Measurements from ENCODE around the gene BEND7. TPM values are rescaled to one million over a fixed set of nuclear protein-coding genes. Genes with fewer than 3 reads are reported as not detected.

The BEND7 gene
- total RNA-seq, 1 donor from 2014 or later: 15.8 TPM

- DNase-seq (ENCODE audit: low spot score): no peak
- peak overlapping the region; percentile 76 for H3K27ac Mint-ChIP-seq (ENCODE audit: unreplicated experiment)
- H3K4me3 Mint-ChIP-seq (ENCODE audit: unreplicated experiment): peak overlapping the region; percentile 76
- no peaks in the 10 kb centered on the region for H3K27me3 Mint-ChIP-seq (ENCODE audit: low read depth)
- H3K9me3 Mint-ChIP-seq (ENCODE audit: low read depth): no peaks in the 10 kb centered on the region
- peaks cover 4% of the 10 kb centered on the region for H3K36me3 Mint-ChIP-seq (ENCODE audit: low read depth)
- TF ChIP-seq CTCF (IDR thresholded peaks at IDR 0.05): no peak
- peaks cover 22% of the 10 kb centered on the region for H3K4me1 Mint-ChIP-seq (ENCODE audit: low read depth)
Observed at GRCh38 chr10:13528123-13528874, 515 bp downstream of the BEND7 start.

GRCh38 chr10:13527864-13528122, 1.0 kb downstream of the BEND7 start:
- peak overlapping the region; percentile 76 for H3K27ac Mint-ChIP-seq (ENCODE audit: unreplicated experiment)
- no peak for DNase-seq (ENCODE audit: low spot score)
- peak overlapping the region; percentile 76 for H3K4me3 Mint-ChIP-seq (ENCODE audit: unreplicated experiment)
- peaks cover 6% of the 10 kb centered on the region for H3K36me3 Mint-ChIP-seq (ENCODE audit: low read depth)
- H3K4me1 Mint-ChIP-seq (ENCODE audit: low read depth): peaks cover 22% of the 10 kb centered on the region
- no peaks in the 10 kb centered on the region for H3K27me3 Mint-ChIP-seq (ENCODE audit: low read depth)
- no peaks in the 10 kb centered on the region for H3K9me3 Mint-ChIP-seq (ENCODE audit: low read depth)
- TF ChIP-seq CTCF (IDR thresholded peaks at IDR 0.05): no peak

- Mint-ChIP-seq H3K4me3 (ENCODE audit: unreplicated experiment) (peak overlapping the region; percentile 76), H3K27me3 (ENCODE audit: low read depth) (no peaks in the 10 kb centered on the region), H3K27ac (ENCODE audit: unreplicated experiment) (peak overlapping the region; percentile 76), H3K9me3 (ENCODE audit: low read depth) (no peaks in the 10 kb centered on the region), H3K4me1 (ENCODE audit: low read depth) (peaks cover 22% of the 10 kb centered on the region), H3K36me3 (ENCODE audit: low read depth) (peaks cover 6% of the 10 kb centered on the region)
- no peak for DNase-seq (ENCODE audit: low spot score)
- no peak for TF ChIP-seq CTCF (IDR thresholded peaks at IDR 0.05)
Observed at GRCh38 chr10:13526948-13527863, 1.6 kb downstream of the BEND7 start.

- Mint-ChIP-seq H3K27ac (ENCODE audit: unreplicated experiment) (no peak overlapping the region), H3K9me3 (ENCODE audit: low read depth) (no peaks in the 10 kb centered on the region), H3K4me3 (ENCODE audit: unreplicated experiment) (no peak overlapping the region), H3K27me3 (ENCODE audit: low read depth) (no peaks in the 10 kb centered on the region), H3K36me3 (ENCODE audit: low read depth) (peaks cover 6% of the 10 kb centered on the region), H3K4me1 (ENCODE audit: low read depth) (peaks cover 22% of the 10 kb centered on the region)
- DNase-seq (ENCODE audit: low spot score): no peak
- no peak for TF ChIP-seq CTCF (IDR thresholded peaks at IDR 0.05)
Observed at GRCh38 chr10:13525663-13526062, 3.2 kb downstream of the BEND7 start.

GRCh38 chr10:13521026-13521425, 7.8 kb downstream of the BEND7 start:
- Mint-ChIP-seq H3K4me1 (ENCODE audit: low read depth) (no peaks in the 10 kb centered on the region), H3K9me3 (ENCODE audit: low read depth) (no peaks in the 10 kb centered on the region), H3K4me3 (ENCODE audit: unreplicated experiment) (no peak overlapping the region), H3K36me3 (ENCODE audit: low read depth) (peaks cover 12% of the 10 kb centered on the region), H3K27me3 (ENCODE audit: low read depth) (no peaks in the 10 kb centered on the region), H3K27ac (ENCODE audit: unreplicated experiment) (no peak overlapping the region)
- TF ChIP-seq CTCF (IDR thresholded peaks at IDR 0.05): no peak
- no peak for DNase-seq (ENCODE audit: low spot score)

All from chondrocyte (in vitro differentiated cells).